Esophagus muscularis mucosa (tissue), 3 donors: ENCODE measurements around the gene GRID2.

ENCODE experiments used
- POLR2A ChIP-seq: fragments of 450-650 bp; IDR thresholded peaks from one replicate; pipeline ENCODE4 v1.6.1; 2017; ENCODE audit warnings: antibody characterized with exemption, moderate library complexity, mild to moderate bottlenecking, low read depth
- POLR2AphosphoS5 ChIP-seq, 2 donors: sonication (generic); formaldehyde crosslinking; IDR thresholded peaks; one replicate each; pipeline ENCODE4 v1.6.1; 2017; ENCODE audit warnings: antibody characterized with exemption in 2 of 2
- TF ChIP-seq, protein P1 (sequence below), 3 experiments: fragments of 200-600 bp in 2 of 3; fragments of 450-650 bp in 1 of 3; sonication (generic) in 2 of 3; IDR thresholded peaks; one replicate each; pipeline ENCODE4 v1.5.1; 2017 to 2019; ENCODE audit warnings: antibody characterized with exemption in 3 of 3, mild to moderate bottlenecking in 2 of 3, moderate library complexity in 1 of 3

DNA sequence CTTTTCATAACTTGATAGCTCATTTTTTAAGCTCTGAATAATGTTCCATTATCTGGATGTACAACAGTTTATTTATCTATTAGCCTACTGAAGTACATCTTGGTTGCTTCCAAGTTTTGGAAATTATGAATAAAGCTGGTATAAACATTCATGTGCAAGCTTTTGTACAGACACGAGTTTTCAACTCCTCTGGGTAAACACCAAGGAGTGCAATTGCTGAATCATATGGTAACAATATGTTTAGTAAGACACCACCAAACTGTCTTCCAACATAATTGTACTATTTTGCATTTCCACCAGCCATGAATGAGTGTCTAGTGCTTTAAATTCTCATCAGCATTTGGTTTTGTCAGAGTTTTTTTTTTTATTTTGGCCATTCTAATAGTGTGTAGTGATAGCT, 1258.1 kb downstream of the GRID2 start:
- TF ChIP-seq, protein P1, sequence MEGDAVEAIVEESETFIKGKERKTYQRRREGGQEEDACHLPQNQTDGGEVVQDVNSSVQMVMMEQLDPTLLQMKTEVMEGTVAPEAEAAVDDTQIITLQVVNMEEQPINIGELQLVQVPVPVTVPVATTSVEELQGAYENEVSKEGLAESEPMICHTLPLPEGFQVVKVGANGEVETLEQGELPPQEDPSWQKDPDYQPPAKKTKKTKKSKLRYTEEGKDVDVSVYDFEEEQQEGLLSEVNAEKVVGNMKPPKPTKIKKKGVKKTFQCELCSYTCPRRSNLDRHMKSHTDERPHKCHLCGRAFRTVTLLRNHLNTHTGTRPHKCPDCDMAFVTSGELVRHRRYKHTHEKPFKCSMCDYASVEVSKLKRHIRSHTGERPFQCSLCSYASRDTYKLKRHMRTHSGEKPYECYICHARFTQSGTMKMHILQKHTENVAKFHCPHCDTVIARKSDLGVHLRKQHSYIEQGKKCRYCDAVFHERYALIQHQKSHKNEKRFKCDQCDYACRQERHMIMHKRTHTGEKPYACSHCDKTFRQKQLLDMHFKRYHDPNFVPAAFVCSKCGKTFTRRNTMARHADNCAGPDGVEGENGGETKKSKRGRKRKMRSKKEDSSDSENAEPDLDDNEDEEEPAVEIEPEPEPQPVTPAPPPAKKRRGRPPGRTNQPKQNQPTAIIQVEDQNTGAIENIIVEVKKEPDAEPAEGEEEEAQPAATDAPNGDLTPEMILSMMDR (IDR thresholded peaks at IDR 0.05), result no peak
- TF ChIP-seq POLR2AphosphoS5 (IDR thresholded peaks at IDR 0.05), result no peak
- TF ChIP-seq POLR2A, result no peak
